ENCODE measurements around the gene PPP6R1.

- no peak for TF ChIP-seq CTCF (IDR thresholded peaks at IDR 0.05)
- no peak for TF ChIP-seq POLR2A (IDR thresholded peaks at IDR 0.05)
Measured at GRCh38 chr19:55206664-55207500, 51.9 kb downstream of the PPP6R1 start.

All from lower leg skin (tissue), 3 donors.